ENCODE measurements around the gene PCDHA1.
"Not testable (repeated sequence)": the region's sequence is repeated elsewhere in the genome, so short reads cannot be mapped to it uniquely, and the experiment has no call there.

PCDHA1 gene

DNA sequence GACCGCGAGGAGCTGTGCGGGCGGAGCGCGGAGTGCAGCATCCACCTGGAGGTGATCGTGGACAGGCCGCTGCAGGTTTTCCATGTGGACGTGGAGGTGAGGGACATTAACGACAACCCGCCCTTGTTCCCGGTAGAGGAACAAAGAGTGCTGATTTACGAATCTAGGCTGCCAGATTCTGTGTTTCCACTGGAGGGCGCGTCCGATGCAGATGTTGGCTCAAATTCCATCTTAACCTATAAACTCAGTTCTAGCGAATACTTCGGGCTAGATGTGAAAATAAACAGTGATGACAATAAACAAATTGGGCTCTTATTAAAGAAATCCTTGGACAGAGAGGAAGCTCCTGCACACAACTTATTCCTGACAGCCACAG lies 42.4 kb downstream of the PCDHA1 start:
- H3K9me3 Mint-ChIP-seq = peaks cover 75% of the 10 kb centered on the region
- TF ChIP-seq, protein P1, sequence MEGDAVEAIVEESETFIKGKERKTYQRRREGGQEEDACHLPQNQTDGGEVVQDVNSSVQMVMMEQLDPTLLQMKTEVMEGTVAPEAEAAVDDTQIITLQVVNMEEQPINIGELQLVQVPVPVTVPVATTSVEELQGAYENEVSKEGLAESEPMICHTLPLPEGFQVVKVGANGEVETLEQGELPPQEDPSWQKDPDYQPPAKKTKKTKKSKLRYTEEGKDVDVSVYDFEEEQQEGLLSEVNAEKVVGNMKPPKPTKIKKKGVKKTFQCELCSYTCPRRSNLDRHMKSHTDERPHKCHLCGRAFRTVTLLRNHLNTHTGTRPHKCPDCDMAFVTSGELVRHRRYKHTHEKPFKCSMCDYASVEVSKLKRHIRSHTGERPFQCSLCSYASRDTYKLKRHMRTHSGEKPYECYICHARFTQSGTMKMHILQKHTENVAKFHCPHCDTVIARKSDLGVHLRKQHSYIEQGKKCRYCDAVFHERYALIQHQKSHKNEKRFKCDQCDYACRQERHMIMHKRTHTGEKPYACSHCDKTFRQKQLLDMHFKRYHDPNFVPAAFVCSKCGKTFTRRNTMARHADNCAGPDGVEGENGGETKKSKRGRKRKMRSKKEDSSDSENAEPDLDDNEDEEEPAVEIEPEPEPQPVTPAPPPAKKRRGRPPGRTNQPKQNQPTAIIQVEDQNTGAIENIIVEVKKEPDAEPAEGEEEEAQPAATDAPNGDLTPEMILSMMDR (IDR thresholded peaks at IDR 0.05) = peak; percentile 20
- H3K27ac Mint-ChIP-seq = no peak overlapping the region
- no peak for DNase-seq
- H3K4me1 Mint-ChIP-seq = peaks cover 5% of the 10 kb centered on the region
- H3K36me3 Mint-ChIP-seq (ENCODE audit: low read depth) = peaks cover 81% of the 10 kb centered on the region
- peak overlapping the region; percentile 80 for H3K4me3 Mint-ChIP-seq
- no peaks in the 10 kb centered on the region for H3K27me3 Mint-ChIP-seq (ENCODE audit: low read depth, poor library complexity)

DNA sequence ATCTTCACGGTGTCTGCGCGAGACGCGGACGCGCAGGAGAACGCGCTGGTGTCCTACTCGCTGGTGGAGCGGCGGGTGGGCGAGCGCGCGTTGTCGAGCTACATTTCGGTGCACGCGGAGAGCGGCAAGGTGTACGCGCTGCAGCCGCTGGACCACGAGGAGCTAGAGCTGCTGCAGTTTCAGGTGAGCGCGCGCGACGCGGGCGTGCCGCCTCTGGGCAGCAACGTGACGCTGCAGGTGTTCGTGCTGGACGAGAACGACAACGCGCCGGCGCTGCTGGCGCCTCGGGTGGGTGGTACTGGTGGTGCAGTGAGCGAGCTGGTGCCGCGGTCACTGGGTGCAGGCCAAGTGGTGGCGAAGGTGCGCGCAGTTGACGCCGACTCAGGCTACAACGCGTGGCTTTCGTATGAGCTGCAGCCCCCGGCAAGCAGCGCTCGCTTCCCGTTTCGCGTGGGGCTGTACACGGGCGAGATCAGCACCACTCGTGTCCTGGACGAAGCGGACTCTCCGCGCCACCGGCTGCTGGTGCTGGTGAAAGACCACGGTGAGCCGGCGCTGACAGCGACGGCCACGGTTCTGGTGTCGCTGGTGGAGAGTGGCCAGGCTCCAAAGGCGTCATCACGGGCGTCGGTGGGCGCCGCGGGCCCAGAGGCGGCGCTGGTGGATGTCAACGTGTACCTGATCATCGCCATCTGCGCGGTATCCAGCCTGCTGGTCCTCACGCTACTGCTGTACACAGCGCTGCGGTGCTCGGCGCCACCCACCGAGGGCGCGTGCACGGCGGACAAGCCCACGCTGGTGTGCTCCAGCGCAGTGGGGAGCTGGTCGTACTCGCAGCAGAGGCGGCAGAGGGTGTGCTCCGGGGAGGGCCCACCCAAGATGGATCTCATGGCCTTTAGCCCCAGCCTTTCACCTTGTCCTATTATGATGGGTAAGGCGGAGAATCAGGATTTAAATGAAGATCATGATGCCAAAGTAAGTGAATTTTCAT lies 43.9 kb downstream of the PCDHA1 start:
- not testable (repeated sequence) for H3K27me3 Mint-ChIP-seq (ENCODE audit: low read depth, poor library complexity); H3K27ac Mint-ChIP-seq; H3K4me3 Mint-ChIP-seq; H3K4me1 Mint-ChIP-seq; DNase-seq
- peaks cover 82% of the 10 kb centered on the region for H3K36me3 Mint-ChIP-seq (ENCODE audit: low read depth)
- peaks cover 81% of the 10 kb centered on the region for H3K9me3 Mint-ChIP-seq

DNA sequence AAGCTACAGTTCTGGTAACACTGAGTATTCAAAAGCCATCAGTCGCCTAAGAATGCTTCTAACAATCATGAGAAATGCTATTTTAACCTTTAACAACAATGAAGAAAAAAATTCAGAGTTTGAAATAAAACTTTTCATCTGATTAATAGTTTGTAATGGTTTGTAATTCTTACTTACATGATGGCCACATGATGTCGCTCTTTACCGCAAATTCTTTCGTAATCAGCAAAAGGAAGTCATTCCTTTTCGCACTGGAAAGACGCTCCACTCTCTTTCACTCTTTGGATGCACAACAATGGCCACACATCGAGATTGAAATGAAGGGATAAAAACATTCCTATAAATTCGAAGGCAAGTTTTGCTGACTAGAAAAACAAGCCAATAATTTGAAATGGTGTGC lies 48.1 kb downstream of the PCDHA1 start, which contains the start of gene PCDHA7:
PCDHA7 (plus strand) TSS at position 277 of the 400 bp plus-strand sequence; CDS start at position 392, 115 bp downstream.
- Mint-ChIP-seq H3K27ac (no peak within 1 kb of the TSS), H3K9me3 (peaks cover 80% of the 10 kb centered on the region), H3K4me3 (no peak within 1 kb of the TSS), H3K4me1 (no peaks in the 10 kb centered on the region), H3K27me3 (ENCODE audit: low read depth, poor library complexity) (no peaks in the 10 kb centered on the region), H3K36me3 (ENCODE audit: low read depth) (peaks cover 82% of the 10 kb centered on the region)
- TF ChIP-seq, protein P1 (IDR thresholded peaks at IDR 0.05) = no peak
- no peak for DNase-seq

DNA sequence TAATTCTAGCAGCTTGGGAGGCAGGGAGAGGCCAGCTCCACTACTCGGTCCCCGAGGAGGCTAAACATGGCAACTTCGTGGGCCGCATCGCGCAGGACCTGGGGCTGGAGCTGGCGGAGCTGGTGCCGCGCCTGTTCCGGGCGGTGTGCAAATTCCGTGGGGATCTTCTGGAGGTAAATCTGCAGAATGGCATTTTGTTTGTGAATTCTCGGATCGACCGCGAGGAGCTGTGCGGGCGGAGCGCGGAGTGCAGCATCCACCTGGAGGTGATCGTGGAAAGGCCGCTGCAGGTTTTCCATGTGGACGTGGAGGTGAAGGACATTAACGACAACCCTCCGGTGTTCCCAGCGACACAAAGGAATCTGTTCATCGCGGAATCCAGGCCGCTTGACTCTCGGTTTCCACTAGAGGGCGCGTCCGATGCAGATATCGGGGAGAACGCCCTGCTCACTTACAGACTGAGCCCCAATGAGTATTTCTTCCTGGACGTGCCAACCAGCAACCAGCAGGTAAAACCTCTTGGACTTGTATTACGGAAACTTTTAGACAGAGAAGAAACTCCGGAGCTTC lies 48.6 kb downstream of the PCDHA1 start:
- H3K27me3 Mint-ChIP-seq (ENCODE audit: low read depth, poor library complexity); H3K27ac Mint-ChIP-seq; H3K4me1 Mint-ChIP-seq; H3K4me3 Mint-ChIP-seq; DNase-seq: not testable (repeated sequence)
- peaks cover 80% of the 10 kb centered on the region for H3K36me3 Mint-ChIP-seq (ENCODE audit: low read depth)
- peaks cover 79% of the 10 kb centered on the region for H3K9me3 Mint-ChIP-seq

DNA sequence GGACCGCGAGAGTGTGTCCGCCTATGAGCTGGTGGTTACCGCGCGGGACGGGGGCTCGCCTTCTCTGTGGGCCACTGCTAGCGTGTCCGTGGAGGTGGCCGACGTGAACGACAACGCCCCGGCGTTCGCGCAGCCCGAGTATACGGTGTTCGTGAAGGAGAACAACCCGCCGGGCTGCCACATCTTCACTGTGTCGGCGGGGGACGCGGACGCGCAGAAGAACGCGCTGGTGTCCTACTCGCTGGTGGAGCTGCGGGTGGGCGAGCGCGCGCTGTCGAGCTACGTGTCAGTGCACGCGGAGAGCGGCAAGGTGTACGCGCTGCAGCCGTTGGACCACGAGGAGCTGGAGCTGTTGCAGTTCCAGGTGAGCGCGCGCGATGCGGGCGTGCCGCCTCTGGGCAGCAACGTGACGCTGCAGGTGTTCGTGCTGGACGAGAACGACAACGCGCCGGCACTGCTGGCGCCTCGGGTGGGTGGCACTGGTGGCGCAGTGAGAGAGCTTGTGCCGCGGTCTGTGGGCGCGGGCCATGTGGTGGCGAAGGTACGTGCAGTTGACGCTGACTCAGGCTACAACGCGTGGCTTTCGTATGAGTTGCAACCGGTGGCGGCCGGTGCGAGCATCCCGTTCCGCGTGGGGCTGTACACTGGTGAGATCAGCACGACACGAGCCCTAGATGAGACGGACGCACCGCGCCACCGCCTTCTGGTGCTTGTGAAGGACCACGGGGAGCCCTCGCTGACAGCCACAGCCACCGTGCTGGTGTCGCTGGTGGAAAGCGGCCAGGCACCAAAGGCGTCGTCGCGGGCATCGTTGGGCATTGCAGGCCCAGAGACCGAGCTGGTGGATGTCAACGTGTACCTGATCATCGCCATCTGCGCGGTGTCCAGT lies 49.9 kb downstream of the PCDHA1 start:
- TF ChIP-seq, protein P1 (IDR thresholded peaks at IDR 0.05) = no peak

DNA sequence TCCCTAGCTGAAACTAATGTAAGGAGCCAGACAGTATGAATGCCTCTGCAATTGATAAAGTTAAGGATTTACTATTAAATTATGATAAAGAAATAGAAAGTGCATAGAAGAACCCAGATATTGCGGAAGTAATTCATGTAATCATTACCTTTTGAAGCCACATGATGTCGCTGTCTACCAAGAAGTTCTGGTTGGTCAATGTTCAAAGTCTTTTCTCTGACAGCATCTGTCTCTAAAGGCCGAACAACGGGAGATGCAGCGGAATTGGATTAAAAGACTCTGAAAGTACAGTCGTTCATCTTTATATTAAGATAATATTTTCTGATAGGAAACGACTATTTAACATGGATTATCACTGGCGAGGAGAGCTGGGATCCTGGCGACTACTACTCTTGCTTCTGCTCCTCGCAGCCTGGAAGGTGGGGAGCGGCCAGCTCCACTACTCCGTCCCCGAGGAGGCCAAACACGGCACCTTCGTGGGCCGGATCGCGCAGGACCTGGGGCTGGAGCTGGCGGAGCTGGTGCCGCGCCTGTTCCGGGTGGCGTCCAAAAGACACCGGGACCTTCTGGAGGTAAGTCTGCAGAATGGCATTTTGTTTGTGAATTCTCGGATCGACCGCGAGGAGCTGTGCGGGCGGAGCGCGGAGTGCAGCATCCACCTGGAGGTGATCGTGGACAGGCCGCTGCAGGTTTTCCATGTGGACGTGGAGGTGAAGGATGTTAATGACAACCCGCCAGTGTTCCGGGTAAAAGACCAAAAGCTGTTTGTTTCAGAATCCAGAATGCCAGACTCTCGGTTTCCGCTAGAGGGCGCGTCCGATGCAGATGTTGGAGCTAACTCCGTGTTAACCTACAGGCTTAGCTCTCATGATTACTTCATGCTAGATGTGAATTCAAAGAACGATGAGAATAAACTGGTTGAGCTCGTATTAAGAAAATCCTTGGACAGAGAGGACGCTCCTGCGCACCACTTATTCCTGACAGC lies 55.3 kb downstream of the PCDHA1 start, which contains the start of gene PCDHA8:
PCDHA8 (plus strand) TSS at position 210 of the 985 bp plus-strand sequence; CDS start at position 345, 135 bp downstream.
- no peak within 1 kb of the TSS for H3K4me3 Mint-ChIP-seq
- DNase-seq = no peak
- H3K27ac Mint-ChIP-seq = no peak within 1 kb of the TSS
- H3K27me3 Mint-ChIP-seq (ENCODE audit: low read depth, poor library complexity) = no peaks in the 10 kb centered on the region
- TF ChIP-seq, protein P1 (IDR thresholded peaks at IDR 0.05) = no peak
- peaks cover 85% of the 10 kb centered on the region for H3K9me3 Mint-ChIP-seq
- H3K4me1 Mint-ChIP-seq = no peaks in the 10 kb centered on the region
- H3K36me3 Mint-ChIP-seq (ENCODE audit: low read depth) = peaks cover 76% of the 10 kb centered on the region

More for the DNA sequence above, 49.9 kb downstream of the PCDHA1 start:
- peaks cover 85% of the 10 kb centered on the region for H3K36me3 Mint-ChIP-seq (ENCODE audit: low read depth)
- H3K9me3 Mint-ChIP-seq = peaks cover 88% of the 10 kb centered on the region
- no peak for DNase-seq
- no peaks in the 10 kb centered on the region for H3K4me1 Mint-ChIP-seq
- H3K27ac Mint-ChIP-seq = no peak overlapping the region
- H3K27me3 Mint-ChIP-seq (ENCODE audit: low read depth, poor library complexity) = no peaks in the 10 kb centered on the region
- H3K4me3 Mint-ChIP-seq = no peak overlapping the region
